Pons (tissue), 1 donor: Measurements from ENCODE around the gene MRTO4.
A peak's percentile ranks its signal among the peaks of the same experiment; 100 is the strongest.
"Not testable (repeated sequence)": the region's sequence is repeated elsewhere in the genome, so short reads cannot be mapped to it uniquely, and the experiment has no call there.

ENCODE experiments used
- DNase-seq: peaks from one replicate; pipeline ENCODE4 v3.0.0-alpha.2; 2016; ENCODE audit warnings: low spot score

The MRTO4 gene

GRCh38 chr1:19222979-19223824 is 28.4 kb upstream of the MRTO4 start:
- no peak for DNase-seq

- no peak for DNase-seq
Measured at GRCh38 chr1:19229229-19229628, 22.4 kb upstream of the MRTO4 start.

DNA sequence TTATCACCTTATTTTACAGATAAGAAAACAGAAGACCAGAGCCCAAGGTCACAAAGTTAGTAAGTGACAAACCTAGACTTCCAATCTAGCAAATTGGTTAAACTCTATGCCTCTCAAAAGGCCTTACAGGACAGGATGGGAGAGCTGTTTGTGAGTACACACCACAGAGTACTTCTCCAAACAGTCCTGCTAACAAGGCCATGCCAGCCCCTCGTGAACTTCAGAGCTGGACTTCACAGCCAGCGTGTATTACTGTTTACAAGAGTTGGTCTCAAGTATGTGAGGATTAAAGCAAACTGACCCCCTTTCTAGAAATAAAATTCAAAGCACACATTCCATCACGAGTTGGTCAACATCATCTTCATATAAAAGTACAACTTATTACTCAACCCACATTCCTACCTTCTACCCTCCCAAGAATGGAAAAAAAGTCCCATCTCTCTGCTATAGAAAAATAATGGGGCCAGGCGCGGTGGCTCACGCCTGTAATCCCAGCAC is 21.7 kb upstream of the MRTO4 start:
- DNase-seq = no peak

- DNase-seq = peak; percentile 68
Measured at GRCh38 chr1:19231736-19232523, 19.7 kb upstream of the MRTO4 start.

DNA sequence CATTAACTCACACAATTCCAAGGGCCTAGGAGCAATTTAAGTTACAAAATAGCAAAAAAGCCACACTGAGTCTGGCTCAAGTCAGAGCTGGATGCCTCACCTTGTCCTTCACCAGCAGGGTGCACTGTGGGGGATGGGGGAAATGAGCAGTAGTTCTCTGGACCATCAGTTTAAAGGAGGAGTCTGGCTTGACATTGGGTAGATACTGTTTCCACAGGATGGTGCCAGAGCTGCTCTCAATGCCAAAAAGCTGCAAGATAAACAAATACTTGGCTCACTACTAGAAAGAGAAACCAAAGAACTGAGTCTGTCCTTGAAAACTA is 19.1 kb upstream of the MRTO4 start:
- no peak for DNase-seq

DNA sequence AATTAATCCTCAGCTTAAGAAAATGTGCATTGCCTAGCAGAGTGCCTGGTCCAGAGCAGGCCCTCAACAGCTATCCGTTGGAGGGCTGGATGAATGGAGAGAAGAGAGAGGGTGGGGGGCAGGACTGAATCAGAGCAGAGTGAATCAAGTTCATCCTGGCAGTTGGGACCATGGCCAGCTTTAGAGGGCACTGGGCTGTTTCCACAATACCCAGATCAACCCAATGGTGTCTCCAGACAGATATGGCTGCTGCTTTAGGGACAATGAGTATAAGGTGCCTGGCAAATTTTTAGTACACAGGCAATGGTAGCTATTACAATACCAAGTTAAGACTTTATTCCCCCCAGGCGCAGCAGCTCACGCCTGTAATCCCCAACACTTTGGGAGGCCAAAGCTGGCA is 17.4 kb upstream of the MRTO4 start:
- DNase-seq = no peak

DNA sequence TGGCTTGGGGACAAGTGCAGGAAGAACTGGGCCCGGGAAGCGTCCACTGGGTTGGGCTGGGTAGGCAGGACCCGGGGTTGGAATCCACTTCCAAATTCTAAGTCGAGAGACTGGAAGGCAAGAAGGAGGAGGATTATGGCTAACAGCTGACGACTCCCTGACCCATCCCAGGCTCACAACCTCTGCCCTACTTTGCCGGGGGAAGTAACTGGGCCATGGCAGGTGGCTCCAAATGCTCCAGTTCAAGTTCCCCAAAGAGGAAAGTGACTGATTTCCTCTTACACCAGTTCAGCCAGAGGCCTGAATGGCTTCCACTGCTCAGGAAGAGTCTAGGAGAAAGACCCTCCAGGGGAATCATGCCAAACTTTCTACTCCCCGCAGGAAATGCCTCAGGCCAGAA is 11.7 kb upstream of the MRTO4 start:
- DNase-seq = no peak

- DNase-seq = peak; percentile 46
Measured at GRCh38 chr1:19240673-19241538, 10.7 kb upstream of the MRTO4 start.

DNA sequence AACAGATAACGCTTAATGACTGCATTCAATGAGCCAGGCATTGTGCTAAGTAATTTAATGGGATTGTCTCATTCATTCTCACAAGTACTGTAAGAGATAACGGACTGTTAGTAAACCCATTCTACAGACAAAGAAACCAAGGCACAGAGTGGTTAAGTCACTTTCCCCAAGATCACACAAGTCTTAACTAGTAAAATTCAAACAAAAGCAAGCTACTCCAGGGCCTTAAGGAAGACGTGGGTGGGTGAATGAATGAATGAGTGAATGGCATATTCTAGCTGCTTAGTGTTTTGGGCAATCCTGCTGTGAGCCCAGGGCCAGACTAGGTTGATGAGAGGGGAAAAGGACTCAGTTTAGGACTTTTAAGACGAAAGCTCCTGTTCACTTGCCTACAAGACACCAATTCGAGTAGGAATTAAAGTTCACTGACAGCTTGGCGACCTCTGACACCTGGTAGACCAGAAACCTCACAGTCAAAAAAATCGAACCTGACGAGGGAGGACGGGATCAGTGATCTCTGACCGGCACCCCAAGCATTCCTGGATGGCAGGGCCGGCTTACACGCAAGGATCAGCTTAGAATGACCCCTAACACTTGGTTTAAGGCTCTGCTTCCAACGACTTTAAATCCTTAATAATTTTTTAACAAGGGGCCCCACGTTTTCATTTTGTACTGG is 838 bp upstream of the MRTO4 start:
- DNase-seq = no peak

DNA sequence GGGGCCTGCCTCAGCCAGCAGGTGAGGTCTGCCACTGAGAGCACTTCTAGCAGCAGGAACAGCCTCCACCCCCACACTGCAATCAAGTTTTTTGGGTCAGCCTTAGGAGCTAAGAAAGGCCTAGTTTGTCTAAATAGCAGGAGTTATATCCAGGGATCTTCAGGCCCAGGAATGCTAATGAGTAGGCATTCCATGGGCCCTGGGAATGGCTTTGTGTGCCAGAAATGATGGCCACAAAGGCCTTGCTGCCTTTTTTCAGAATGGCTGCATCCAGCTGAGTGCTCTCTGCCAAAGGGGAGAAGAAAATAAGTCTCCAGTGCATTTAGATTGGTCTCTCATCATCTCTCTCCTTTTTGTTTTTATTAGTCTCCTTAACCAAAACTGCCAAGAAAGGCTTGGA is 2.8 kb downstream of the MRTO4 start:
- peak; percentile 28 for DNase-seq

GRCh38 chr1:19255288-19255687 is 3.7 kb downstream of the MRTO4 start:
- DNase-seq = no peak

DNA sequence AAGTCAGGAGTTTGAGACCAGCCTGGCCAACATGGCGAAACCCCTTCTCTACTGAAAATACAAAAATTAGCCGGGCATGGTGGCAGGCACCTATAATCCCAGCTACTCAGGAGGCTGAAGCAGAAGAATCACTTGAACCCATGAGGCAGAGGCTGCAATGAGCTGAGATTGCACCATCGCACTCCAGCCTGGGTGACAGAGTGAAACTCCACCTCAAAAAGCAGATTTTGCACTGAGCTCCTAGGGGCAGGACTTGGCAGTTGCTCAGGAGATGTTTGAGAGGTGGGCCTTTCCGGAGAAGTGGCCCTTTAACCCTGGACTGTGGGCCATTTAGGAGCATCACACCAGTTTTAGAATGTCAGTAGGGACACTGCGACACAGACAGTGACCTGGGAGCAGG is 4.7 kb downstream of the MRTO4 start:
- DNase-seq = not testable (repeated sequence)

- DNase-seq = no peak
Measured at GRCh38 chr1:19257178-19257914, 5.7 kb downstream of the MRTO4 start.

GRCh38 chr1:19258353-19258752 is 6.7 kb downstream of the MRTO4 start:
- DNase-seq = no peak

- DNase-seq = no peak
Measured at GRCh38 chr1:19260211-19261138, 8.9 kb downstream of the MRTO4 start.

DNA sequence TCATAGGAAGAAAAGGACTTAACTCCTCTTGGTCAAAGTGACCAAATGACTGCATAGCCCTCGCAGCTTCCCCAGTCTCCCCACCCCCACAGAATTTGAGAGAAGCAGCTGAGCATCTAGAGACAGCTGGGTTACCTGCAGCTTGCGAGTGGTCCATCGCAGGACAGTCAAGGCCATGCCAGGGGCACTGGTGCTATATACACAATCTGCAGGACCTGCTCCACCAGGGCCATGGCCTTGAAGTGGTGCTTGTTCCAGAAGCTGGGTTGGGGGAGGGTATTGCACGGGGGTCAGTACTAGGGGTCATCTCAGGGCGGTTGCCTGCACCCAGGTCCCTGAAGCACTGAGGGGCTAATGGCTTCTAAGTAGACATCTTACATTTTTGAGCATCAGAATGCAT is 10.4 kb downstream of the MRTO4 start:
- no peak for DNase-seq

GRCh38 chr1:19262744-19263143 is 11.1 kb downstream of the MRTO4 start:
- DNase-seq = no peak

- DNase-seq = no peak
Measured at GRCh38 chr1:19268445-19268844, 16.8 kb downstream of the MRTO4 start.

GRCh38 chr1:19269427-19270342 is 18.1 kb downstream of the MRTO4 start:
- not testable (repeated sequence) for DNase-seq
